ACHN (cell line): Measurements from ENCODE around the gene ZNF532.
A peak's percentile ranks its signal among the peaks of the same experiment; 100 is the strongest.
"Not testable (repeated sequence)": the region's sequence is repeated elsewhere in the genome, so short reads cannot be mapped to it uniquely, and the experiment has no call there.

Source experiments
- DNase-seq: peaks from one replicate; pipeline ENCODE4 v3.0.0-alpha.2; 2015
- in situ Hi-C: cut with HindIII; loops from 2 replicates; pipeline ENCODE4 v1.10.0; 2017; ENCODE audit warnings: low sequenced_read_pairs, low pct_ligation_motif_present, low pct_unique_long_range_greater_than_20kb

Gene ZNF532

GRCh38 chr18:59011289-59011688 lies 146.6 kb downstream of the ZNF532 start:
- in situ Hi-C loops = no loop called here

DNA sequence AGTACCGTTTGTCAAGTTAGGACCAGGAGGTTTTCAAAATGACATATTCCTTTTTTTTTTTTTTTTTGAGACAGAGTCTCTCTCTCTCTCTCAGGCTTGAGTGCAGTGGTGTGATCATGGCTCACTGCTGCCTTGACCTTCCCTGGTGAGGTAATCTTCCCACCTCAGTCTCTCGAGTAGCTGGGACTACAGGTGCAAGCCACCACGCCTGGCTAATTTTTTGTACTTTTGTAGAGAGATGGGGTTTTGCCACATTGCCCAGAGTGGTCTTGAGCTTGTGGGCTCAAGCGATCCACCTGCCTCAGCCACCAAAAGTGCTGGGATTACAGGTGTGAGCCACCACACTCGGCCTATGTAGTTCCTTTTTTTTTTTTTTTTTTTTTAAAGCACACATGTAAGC lies 147.1 kb downstream of the ZNF532 start:
- DNase-seq = no peak
- in situ Hi-C loops = no loop called here

More at GRCh38 chr18:59011289-59011688, 146.6 kb downstream of the ZNF532 start:
- no peak for DNase-seq

DNA sequence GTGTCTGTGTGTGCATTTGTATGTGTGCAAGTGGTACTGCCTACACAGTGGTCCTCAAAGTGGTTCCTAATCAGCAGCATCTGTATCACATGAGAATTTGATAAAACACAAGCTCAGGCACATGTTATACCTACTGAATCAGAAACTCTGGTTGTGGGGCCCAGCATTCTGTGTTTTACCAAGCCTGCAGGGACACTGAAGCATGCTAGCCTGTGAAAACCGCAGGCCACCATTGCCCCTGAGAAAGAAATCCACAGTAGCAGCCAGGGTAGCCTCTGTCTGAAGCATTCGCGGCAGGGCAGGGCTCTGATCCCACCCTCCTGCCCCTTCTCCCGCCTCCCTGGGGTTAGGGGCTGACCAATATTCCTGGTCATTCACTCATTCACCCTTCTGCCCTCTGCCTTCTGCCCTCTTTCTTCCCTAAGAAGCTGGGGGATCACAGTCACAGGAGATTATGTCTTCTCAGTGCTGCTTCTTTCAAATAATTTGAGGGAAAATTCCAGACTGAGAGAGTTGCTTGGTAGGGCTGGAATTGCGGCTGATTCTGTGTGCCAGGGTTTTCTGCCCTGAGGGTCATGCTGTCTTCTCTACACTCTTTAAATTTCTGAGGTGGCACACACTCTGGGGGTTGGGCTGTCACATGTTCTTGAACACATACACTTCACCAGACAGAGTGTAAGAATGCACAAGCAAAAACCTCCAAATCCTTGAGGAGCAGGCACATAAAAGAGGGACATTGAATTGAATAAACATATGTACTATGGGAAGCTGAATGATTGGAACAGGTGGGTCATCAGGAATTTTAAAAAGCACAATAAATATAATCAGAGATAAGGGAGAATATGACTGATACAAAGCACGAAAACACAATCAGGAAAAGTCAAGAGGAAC lies 148.4 kb downstream of the ZNF532 start:
- in situ Hi-C loops = no loop called here
- no peak for DNase-seq

GRCh38 chr18:59013744-59014143 lies 149.1 kb downstream of the ZNF532 start:
- no peak for DNase-seq
- in situ Hi-C loops = no loop called here

- no peak for DNase-seq
- in situ Hi-C loops = no loop called here
These were observed 151.0 kb downstream of the ZNF532 start for GRCh38 chr18:59015531-59016152.

- DNase-seq = no peak
These were observed 156.8 kb downstream of the ZNF532 start for GRCh38 chr18:59021500-59021899.

GRCh38 chr18:59022167-59022945 lies 157.7 kb downstream of the ZNF532 start:
- DNase-seq = peak; percentile 60
- in situ Hi-C loops = no loop called here

More at GRCh38 chr18:59021500-59021899, 156.8 kb downstream of the ZNF532 start:
- in situ Hi-C loops = no loop called here

GRCh38 chr18:59024829-59025228 lies 160.2 kb downstream of the ZNF532 start:
- in situ Hi-C loops = no loop called here
- DNase-seq = no peak

- in situ Hi-C loops, DNase-seq: not testable (repeated sequence)
These were observed 160.9 kb downstream of the ZNF532 start for GRCh38 chr18:59025532-59025931.

DNA sequence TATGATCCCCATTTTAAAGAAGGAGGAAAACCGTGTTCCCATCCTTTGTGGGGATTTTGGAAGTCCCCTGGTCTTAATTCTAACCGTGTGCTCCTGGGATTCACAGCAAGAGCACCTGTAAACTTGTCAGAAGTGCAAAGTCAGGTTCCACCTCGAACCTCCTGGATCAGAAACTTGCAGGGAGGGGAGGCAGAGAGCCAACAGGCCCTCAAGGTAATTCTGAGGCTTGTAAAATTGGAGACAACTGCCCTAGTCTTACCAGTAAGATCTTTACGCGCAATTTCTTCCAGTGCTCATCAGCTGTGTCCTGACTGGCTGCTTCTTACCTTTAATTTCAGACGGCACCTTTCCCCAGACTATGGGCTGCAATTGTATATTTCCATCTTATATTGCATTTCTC lies 161.7 kb downstream of the ZNF532 start:
- no peak for DNase-seq
- in situ Hi-C loops = no loop called here

DNA sequence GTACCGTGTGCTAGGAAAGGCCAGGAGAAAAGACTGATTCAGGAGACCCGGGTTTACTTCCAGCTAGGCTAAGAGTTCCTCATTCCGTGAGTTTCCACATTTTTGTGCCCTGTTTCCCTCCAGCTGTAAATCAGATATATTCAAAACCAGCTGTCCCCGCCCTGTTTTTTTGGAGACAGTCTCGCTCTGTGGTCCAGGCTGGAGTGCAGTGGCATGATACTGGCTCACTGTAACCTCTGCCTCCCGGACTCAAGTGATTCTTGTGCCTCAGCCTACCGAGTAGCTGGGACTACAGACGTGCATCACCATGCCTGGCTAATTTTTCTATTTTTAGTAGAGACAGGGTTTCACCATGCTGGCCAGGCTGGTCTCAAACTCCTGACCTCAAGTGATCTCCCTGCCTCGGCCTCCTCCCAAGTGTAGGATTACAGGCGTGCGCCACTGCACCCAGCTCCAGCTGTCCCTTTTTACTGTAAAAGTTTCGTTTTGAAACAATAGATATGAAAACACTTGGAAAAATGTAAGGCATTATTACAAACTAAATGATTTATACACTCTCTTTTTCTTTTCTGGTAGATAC lies 162.2 kb downstream of the ZNF532 start:
- in situ Hi-C loops = no loop called here

GRCh38 chr18:59029663-59030429 lies 165.2 kb downstream of the ZNF532 start:
- no peak for DNase-seq
- in situ Hi-C loops = no loop called here

More for the DNA sequence above, 162.2 kb downstream of the ZNF532 start:
- no peak for DNase-seq

- DNase-seq = no peak
- in situ Hi-C loops = no loop called here
These were observed 167.6 kb downstream of the ZNF532 start for GRCh38 chr18:59032308-59032707.

- in situ Hi-C loops = no loop called here
- DNase-seq = no peak
These were observed 168.7 kb downstream of the ZNF532 start for GRCh38 chr18:59033359-59033758.

GRCh38 chr18:59033974-59034373 lies 169.3 kb downstream of the ZNF532 start:
- in situ Hi-C loops = no loop called here
- DNase-seq = no peak

DNA sequence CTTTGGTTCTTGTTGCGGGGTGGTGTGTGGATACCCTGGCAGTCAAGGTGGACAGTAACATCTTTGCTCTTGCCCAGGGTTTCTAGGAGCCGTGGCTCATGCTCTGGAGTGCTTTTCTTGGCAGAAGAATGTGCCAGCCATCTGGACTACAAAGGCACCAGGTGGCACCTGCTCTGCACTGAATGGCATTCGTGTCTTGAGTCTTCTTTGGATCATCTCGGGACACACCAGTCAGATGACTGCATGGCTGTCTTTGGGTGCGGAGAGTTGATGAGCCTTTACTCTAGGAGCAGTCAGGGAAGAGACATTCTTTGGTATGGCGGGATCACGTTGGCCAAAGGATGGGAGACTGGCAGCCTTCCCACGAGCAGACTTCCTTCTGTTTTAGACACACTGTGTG lies 170.9 kb downstream of the ZNF532 start:
- in situ Hi-C loops = no loop called here
- no peak for DNase-seq
